Adipose tissue (tissue), 3 donors: Measurements from ENCODE around the gene FOXP1. TPM values are rescaled to one million over a fixed set of nuclear protein-coding genes. Genes with fewer than 3 reads are reported as not detected.

ENCODE experiments used
- H3K27ac ChIP-seq: one replicate; pipeline ENCODE4 v1.5.1; 2013; ENCODE audit warnings: low read depth, low read length
- WGBS, 3 donors: extraction: QIAGEN DNeasy Blood & Tissue Kit; methylation state at CpG; one replicate each; pipeline ENCODE4 v1.1.7; 2013; 5-methylcytosine and 5-hydroxymethylcytosine counted together
- polyA plus RNA-seq, 3 donors: library from polyadenylated mRNA; stranded (reverse); fragments of 200-250 nt; gene quantifications; one replicate each; pipeline ENCODE4 v1.2.3, GENCODE V29; 2013
- donor health status: healthy with polysubstance abuse.
- donor health status: Bipolar disorder and iron deficiency.
- donor health status: healthy.

Gene FOXP1
- polyA plus RNA-seq, 3 donors, result 6.3 to 19.2 (median 11.4) TPM

DNA sequence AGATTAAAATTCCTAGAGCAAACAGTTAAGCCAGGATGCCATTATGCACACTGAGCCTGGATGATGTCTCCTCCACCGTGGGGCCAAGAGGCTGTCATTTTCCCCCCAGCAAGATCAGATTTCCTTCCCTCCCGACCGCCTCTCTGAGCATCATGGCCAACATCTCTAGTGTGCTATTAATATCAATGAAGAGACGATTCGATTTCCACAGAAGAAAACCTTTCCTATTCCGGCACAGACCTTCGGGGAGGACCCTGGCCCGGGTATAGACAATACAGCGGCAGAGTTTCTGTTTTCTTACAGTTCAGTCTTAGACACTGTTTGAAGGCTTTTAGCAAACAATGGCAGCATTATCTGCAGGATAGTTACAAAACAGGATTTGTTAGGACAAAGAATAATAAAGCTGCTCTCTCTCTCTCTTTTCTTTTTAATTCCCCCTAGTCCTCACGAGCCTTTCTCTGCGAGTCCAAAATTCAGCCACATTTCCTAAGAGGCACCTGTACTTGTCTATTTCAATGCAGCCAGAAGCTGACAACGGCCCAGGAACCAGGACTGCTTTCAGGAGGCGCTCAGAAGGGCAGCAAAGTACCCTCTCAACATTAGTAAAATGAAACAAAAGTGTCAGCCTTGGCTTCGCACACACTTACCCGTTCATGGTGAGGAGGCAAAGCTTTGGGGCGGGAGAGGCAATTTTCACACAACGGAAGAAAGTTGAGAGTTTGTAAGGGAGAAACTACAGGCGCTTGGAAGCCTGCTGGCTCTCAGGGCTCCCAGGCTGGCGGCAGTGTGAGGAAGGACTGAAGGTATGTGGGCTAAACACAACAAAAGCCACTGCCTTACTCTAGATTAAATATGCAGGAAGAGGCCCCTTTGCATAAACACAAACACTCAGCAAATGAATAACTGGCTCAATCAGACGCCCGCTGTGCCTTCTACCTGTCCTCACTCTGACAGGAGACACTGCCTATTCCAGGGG is 278.0 kb downstream of the FOXP1 start:
- WGBS, 3 donors, result 8 to 17% (median 15%) methylated on average over 21 of the region's 21 CpGs

DNA sequence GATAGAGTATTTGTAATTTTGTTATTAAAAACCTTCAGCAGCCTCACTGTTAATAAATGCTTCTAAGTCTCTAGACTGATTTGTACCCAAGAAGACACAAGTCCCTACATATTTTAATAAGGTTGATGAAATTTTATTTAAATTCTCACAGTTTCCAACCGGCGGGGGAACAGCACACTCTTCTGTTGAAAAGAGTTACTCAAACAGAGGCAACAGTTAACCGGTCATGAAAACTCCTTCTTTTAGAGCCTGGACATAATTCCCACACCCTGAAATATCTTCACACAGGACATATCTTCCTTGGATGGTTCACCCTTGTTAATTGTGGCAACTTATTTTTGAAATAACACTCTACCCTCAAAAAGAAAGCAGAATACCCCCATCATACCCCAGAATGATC is 278.8 kb downstream of the FOXP1 start:
- WGBS, 3 donors, result 17 to 23% (median 20%) methylated on average over 3 of the region's 3 CpGs
- H3K27ac ChIP-seq, result no peak overlapping the region

More for the DNA sequence above, 278.0 kb downstream of the FOXP1 start:
- peak overlapping the region; percentile 15 for H3K27ac ChIP-seq

DNA sequence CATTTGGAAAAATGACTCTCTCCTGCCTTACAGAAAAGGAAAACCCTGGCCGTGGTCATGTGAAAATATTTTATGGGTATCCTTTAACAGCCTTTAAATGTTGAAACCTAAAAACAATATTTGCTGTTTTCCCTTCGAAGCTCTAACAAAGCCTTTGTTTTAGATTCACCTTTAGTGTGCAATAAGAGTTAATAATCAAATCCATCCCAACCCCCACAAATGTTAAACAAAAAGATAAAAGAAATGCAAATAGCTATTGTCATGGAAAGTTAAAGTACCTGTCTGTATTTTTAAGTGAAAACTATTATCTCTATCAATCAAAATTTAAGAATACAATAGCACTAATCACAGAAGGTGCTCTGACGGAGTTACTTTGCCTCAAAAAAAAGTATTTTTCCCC is 279.3 kb downstream of the FOXP1 start:
- H3K27ac ChIP-seq, result no peak overlapping the region
- 58 to 69% (median 68%) methylated on average over 3 of the region's 3 CpGs for WGBS, 3 donors

DNA sequence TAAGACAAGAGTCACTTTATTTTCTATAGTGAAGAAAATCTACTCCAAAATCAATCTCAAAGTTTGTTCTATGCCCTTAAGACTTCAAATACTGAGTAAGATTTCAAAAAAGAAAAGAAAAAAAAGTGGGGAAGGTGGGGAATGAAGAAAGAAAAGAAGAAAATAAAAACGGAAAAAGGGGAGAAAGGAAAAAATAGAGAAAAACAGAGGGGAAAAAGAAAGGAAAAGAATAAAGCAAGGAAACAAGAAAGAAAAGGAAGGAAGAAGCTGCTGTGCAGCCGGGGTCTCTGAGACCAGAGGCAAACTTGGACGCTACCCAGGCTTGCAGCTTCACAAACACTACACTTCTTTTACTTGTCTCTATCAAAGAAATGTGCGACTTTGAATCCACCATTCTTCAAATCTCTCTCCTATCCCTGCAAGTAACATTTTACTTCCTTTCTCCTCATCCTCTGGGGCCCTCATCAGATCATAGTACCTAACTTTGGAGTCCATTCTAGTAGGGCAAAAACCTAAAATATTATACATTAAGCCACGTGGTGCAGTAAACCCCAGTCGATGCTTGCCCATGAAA is 279.8 kb downstream of the FOXP1 start:
- WGBS, 3 donors, result 42 to 55% (median 42%) methylated on average over 6 of the region's 6 CpGs

DNA sequence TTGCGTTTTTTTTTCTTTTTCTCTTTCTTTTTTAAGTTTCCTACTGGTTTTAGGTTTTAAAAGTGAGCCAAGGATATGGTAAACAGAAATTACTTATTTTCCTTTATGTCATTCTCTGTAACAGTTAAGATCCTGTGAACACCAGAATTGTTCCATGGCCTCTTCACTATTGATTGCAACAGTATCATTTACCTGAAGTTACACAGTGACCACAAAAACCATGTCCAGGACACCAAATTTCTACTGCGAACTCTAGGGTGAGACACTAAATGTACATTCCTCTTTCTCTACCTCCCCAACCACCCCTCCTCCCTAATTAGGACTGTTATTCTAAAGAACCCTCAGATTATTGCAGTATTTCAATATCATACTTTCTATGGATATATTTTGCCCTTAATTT is 280.9 kb downstream of the FOXP1 start:
- 70 to 82% (median 79%) methylated on average over 2 of the region's 2 CpGs for WGBS, 3 donors

More for the DNA sequence above, 279.8 kb downstream of the FOXP1 start:
- H3K27ac ChIP-seq, result no peak overlapping the region

DNA sequence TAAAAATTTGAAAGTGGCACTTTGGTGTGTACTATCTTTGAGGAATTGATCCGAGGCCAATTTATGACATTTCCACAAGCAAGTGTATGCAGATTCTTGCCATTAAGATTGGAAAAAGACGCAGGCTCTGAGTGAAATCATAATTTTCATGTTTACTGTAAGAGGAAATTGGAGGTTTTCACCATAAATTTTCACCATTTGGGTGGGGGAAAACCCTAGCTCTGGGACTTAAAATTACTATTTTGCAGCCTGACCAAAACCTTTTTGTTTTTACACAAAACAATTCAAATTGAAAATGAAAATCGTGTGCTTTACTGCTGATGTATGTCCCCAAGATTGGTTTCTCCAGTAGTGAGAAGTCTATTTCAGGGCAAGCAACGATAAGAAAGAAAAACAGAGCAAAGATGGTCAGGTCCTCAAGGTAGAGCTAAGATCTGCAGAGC is 282.6 kb downstream of the FOXP1 start:
- 69 to 75% (median 75%) methylated on average over 4 of the region's 4 CpGs for WGBS, 3 donors
- no peak overlapping the region for H3K27ac ChIP-seq

More for the DNA sequence above, 280.9 kb downstream of the FOXP1 start:
- no peak overlapping the region for H3K27ac ChIP-seq

DNA sequence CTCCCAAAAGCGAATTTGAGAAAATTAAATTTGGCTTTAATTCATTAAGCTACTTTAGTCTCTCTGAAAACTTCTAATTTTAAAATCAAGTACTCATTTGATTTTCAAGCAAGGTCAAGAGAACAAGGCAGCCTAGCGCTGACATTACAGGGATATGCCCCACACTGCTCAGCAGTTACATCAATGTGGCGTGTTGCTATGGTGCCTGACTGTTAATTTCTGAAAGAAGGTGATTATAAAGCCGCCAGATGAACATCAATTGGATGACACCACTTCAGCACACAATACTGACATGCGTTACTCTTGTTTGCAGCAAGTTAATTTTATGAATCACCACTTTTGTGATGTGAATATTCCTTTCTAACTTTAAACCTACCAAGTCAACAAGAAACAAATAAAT is 284.4 kb downstream of the FOXP1 start:
- H3K27ac ChIP-seq, result no peak overlapping the region
- WGBS, 3 donors, result 96 to 97% (median 96%) methylated on average over 5 of the region's 5 CpGs

DNA sequence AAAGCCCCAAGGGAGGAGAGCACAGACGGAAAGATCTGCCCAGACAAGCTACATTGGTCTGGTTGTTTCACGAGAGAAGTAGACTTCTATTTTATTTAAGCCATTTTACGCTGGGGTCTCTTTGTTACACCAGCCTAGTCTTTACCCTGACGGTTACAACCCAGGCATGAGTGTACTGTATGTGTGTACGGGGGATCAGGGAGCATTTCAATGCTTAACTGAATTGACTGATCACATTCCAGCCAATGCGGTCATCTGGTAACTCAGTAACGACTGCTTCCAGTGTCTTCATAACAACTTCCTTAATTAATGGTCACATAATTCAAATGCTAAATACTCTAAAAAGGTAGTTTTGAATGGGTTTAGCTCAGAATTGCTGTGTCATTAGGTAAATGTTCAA is 288.6 kb downstream of the FOXP1 start:
- WGBS, 3 donors, result 85 to 88% (median 86%) methylated on average over 7 of the region's 7 CpGs
- no peak overlapping the region for H3K27ac ChIP-seq

DNA sequence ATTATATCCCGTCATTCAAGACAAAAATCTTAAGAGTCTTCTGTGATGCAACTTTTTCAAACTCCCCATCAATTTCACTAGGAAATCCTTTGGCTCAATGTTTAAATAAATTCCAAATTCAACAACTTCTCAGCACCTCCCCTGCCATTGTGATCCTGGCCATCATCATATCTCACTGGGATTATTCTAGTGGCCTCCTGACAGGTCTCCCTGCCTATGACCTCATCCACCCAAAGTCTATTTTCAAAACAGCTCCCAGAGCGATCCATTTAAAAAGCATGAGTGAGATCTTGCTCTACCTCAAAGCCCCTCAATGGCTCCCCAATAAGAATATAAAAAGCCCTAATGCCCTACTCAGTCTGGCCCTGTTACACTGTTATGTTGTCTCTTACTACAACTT is 293.2 kb downstream of the FOXP1 start:
- no peak overlapping the region for H3K27ac ChIP-seq
- 96 to 98% (median 97%) methylated on average over 2 of the region's 2 CpGs for WGBS, 3 donors

DNA sequence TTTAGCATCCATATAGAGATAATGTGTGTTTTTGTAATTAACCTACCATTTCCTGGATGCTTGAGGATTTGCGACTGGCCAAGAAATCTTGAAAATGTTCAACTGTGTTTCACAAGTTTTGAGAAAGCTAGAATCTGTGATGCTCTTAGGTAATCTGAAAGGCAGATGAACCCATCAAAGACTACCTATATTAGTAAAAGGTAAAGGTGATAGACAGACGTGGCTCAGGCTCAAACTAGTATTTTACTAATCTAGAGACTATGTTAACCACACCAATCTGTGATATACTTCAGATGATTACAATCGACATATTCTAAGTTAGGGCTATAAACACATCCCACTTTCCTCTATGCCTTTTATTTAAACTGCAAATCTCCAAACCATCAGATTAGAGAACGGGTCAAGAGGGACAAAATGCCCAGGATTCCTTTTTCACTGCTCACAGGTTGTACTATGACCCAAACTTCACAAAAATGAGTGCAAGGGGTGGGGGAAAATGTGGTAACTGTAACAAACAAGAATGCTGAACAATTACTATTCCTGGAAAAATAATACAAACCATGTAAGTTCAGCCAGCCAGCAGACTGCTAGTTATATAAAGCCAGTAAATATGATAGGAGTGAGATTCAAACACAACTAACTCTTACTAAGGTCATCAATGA is 295.1 kb downstream of the FOXP1 start:
- 83 to 92% (median 92%) methylated on average over 4 of the region's 4 CpGs for WGBS, 3 donors
- no peak overlapping the region for H3K27ac ChIP-seq

DNA sequence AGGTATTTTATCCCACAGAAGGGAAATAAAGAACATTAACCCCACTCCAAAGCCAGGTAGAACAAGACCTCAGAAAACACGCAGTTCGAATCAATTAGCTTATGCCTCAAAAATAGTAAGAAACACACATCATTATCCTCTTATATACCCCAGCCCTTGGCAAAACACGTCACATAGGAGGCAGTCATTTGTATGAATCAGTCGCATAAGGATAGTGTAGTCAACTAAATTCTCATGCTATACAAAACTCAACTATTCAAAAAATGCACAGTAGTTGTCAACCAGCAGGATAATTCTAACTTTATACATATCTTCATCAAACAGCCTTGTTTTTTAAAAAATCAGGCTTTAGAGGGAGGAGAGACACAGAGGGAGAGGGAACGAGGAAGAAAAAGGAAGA is 298.4 kb downstream of the FOXP1 start:
- no peak overlapping the region for H3K27ac ChIP-seq
- WGBS, 3 donors, result 93 to 96% (median 95%) methylated on average over 5 of the region's 5 CpGs

DNA sequence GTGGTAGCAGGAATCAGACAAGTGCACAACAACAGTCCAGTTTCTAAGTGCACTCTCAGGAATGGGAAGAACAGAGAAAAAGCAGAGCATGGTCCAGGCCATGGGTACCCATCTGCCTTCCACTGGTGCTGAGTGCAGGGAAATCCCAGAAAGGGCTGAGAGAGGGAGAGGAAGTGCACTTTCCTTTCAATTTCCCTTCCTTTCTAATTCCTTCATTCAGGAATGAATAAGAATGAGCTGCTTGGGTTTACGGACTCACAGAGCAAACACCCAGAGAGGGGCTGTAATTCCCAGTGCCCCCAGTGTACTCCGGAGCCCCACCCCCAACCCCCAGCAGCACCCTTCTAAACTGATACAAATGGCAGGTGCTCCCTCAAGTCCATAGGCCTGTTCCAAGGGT is 300.6 kb downstream of the FOXP1 start:
- 93 to 95% (median 94%) methylated on average over 2 of the region's 2 CpGs for WGBS, 3 donors
- no peak overlapping the region for H3K27ac ChIP-seq

DNA sequence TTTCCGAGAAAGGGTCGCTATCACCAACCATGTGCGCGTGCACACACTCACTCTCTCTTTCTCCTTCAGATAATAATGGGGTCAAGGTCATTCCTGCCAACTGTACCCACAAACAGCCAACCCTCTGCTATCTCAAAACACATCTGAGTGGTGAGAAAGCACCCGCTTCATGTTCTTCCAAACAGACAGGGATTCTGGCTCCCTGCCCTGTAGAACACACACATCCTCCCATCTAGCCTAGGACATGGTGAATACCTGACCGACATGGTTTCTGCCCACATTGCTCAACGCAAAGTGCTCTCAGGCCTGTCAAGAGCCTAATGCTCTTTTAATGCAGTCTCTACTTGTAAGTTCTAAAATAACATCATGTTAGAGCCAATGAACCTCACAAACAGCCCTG is 302.2 kb downstream of the FOXP1 start:
- H3K27ac ChIP-seq, result no peak overlapping the region
- 79 to 94% (median 84%) methylated on average over 7 of the region's 7 CpGs for WGBS, 3 donors

DNA sequence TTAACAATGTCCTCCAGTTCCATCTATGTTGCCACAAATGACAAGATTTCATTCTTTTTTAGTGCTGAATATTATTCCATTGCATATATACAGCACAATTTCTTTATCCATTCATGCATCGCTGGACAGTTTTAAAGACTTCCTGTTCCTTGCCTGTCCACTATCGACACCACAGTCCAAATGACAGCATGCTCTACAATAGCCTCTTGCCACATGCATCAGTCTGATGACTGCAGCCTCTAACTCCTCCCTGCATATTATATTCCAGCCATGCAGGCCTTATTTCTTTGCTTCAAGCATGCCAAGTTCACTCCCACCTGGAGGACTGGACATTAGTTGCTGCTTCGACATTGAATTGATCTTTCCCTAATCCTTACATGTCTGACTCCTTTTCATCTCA is 306.2 kb downstream of the FOXP1 start:
- WGBS, 3 donors, result 84 to 96% (median 85%) methylated on average over 3 of the region's 3 CpGs
- no peak overlapping the region for H3K27ac ChIP-seq

DNA sequence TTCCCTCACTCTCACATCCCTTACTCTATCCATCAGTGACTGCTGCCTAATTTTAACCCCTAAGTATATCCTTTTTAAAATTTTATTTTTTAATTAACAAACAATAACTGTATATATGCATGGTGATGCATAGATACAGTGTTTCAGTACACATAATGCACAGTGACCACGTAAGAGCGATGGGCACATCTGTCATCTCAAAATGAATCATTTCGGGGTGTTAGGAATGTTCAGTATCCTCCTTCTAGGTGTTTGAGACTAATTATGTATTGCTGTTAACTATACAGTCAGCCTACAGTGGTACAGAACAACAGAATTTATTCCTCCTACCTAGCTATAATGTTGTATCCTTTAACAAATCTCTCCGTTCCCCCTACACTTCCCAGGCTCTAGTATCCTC is 307.0 kb downstream of the FOXP1 start:
- no peak overlapping the region for H3K27ac ChIP-seq
- 97% methylated on average over 4 of the region's 4 CpGs for WGBS, 3 donors

DNA sequence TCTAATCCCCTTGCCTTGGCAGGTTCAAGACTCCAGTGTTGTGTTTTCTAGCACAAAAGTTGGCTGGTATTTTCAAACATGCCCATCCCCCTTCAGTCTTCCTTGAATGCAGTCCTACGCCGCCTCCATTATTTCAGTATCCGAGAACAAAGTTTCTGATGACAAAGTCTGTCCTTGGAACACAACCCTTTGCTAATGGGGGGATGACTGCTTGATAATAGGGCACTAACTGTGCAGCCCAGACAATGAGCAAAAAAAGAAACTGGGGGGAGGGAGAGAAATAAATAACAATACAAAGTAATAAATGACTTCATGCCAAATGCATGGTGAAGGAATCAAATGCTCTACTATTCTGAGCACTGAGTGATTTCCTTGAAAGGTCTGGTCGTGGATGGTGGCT is 310.1 kb downstream of the FOXP1 start:
- no peak overlapping the region for H3K27ac ChIP-seq
- 96 to 99% (median 97%) methylated on average over 4 of the region's 4 CpGs for WGBS, 3 donors

DNA sequence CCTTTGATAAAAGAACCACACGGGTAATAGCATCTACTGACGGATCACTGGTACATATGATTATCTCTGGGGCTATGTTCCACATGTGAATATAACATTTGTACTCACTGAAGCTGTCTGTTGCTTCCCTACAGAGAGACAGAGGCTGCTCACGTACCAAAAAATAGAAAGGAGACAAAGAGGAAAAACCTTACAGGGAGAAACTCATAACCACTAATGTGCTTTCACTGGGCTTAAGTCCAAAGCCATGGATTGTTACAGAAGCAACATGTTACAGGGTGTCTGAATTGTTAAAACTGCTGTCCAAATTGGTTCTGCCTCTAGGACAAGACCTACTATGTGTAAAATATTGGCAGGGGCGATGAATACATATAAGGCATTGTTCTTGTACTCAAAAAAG is 311.9 kb downstream of the FOXP1 start:
- no peak overlapping the region for H3K27ac ChIP-seq
- WGBS, 3 donors, result 75 to 82% (median 78%) methylated on average over 4 of the region's 4 CpGs

DNA sequence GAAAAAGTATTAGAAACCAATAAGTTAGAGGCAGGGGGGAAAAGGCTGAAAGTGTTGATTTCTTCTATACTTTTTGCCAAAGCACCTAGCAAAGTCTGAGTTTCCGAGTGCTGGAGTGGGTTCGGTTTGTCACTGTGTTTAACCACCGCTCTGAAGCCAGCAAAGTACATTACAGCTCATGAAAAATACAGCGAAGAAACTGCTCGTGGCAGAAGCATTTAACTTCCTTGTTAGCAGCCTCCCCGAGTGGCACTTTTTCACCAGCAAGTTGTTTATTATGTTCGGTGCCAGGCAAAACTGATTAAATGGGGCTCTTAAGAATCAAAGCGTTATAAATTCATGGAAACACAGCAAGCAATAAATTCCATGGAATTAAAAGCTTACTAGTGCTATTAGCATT is 313.6 kb downstream of the FOXP1 start:
- no peak overlapping the region for H3K27ac ChIP-seq
- WGBS, 3 donors, result 47 to 59% (median 50%) methylated on average over 8 of the region's 8 CpGs

DNA sequence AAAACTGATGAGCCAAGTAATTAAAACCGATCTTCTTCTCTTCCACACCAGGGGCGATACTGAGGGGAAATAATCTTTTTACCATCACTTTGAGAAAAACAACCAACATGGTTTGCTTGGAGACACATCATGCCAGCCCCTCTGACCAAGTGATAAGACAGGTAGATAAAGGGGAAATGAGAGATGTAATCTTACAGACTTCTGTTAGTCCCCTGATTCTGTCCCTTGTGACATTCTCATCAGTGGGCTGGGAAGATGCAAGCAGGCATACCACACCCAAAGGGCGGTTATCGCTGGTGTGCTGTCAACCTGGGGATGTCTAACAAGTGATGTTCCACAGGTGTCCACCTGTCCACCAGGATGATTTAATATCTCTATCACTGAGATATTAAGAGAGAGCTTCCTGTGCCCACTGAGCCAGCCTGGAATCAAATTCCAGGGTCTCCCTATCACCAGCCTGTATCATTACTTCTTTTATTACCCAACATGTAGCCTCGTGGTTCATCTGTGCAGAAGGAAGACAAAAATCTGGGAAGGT is 315.0 kb downstream of the FOXP1 start:
- H3K27ac ChIP-seq, result no peak overlapping the region
- 94 to 98% (median 96%) methylated on average over 5 of the region's 5 CpGs for WGBS, 3 donors
